GM18519 (cell line): ENCODE measurements around the gene MYO7A.

Source experiments
- ATAC-seq: cut with Tn5 transposase; IDR thresholded peaks from one replicate; pipeline ENCODE4 v1.9.1; 2021; ENCODE audit warnings: mild to moderate bottlenecking, moderate library complexity; ENCODE audit not compliant: unreplicated experiment, low FRiP score

MYO7A gene

GRCh38 chr11:77110836-77111235 lies 17.2 kb upstream of the MYO7A start:
- no peak for ATAC-seq

GRCh38 chr11:77111277-77111676 lies 16.8 kb upstream of the MYO7A start:
- no peak for ATAC-seq

DNA sequence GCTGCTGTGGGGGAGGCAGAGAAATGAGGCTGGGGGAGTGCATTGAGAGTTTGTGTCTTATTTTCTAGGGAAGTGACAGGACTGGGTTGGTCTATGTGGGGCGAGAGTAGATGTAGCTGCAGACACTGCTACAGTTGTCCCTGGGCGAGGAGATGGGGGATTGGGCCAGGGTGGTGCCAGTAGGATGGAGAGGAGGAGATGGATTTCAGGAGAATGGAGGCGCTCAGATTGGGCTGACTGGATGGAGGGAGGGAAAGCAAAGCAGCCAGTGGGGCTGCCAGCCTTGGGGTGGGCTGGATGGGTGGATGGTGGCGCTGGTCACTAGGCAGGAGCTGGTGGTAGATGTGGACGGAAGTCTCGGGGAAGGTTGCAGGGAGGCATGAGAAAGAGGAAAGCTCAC lies 16.1 kb upstream of the MYO7A start:
- no peak for ATAC-seq

- no peak for ATAC-seq
Observed at GRCh38 chr11:77112641-77113381, 15.2 kb upstream of the MYO7A start.

- ATAC-seq, result no peak
Observed at GRCh38 chr11:77113382-77114088, 14.5 kb upstream of the MYO7A start.

DNA sequence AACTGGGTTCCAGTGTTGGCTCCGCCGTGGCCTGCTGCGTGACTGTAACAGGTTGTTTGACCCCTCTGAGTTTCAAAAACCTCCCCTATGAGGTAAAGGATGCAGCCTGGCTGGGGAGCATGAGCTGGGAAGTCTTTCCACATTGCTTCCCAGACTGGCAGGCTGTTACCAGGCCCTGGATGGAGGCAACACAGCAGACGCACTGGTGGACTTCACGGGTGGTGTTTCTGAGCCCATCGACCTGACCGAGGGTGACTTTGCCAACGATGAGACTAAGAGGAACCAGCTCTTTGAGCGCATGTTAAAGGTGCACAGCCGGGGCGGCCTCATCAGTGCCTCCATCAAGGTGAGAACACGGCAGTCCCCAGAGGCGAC lies 14.0 kb upstream of the MYO7A start:
- no peak for ATAC-seq

DNA sequence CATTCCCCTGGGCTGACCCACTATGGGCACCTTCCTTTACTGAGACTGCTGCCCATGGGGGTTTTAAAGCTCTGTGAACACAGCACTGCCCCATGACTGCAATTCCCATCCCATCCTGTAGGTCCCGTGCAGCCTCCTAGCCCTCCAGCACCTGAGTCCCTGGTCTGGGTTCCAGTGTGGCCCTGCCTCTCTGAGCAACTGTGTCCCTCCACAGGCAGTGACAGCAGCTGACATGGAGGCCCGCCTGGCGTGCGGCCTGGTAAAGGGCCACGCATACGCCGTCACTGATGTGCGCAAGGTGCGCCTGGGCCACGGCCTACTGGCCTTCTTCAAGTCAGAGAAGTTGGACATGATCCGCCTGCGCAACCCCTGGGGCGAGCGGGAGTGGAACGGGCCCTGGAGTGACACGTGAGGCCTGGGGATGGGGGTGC lies 12.8 kb upstream of the MYO7A start:
- no peak for ATAC-seq

- no peak for ATAC-seq
Observed at GRCh38 chr11:77115956-77116355, 12.1 kb upstream of the MYO7A start.

DNA sequence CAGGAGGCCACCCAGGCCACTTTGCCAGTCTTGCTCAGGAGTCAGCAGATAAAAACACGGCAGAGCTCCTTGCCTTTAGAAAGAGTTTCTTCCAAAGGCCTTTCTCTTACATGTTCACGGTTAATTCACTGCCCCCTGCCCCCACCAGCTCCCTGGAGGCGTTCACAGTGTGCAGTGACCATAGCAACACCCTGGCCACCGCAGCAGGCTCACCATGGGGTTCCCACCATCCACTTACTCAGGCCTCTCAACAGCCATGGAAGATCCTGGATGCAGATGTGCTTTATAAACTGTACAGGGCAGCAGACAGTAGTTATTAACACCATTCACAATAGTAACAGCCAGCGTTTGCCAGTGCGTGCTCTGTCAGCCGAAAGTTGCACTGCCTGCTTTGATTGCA lies 10.6 kb upstream of the MYO7A start:
- no peak for ATAC-seq

DNA sequence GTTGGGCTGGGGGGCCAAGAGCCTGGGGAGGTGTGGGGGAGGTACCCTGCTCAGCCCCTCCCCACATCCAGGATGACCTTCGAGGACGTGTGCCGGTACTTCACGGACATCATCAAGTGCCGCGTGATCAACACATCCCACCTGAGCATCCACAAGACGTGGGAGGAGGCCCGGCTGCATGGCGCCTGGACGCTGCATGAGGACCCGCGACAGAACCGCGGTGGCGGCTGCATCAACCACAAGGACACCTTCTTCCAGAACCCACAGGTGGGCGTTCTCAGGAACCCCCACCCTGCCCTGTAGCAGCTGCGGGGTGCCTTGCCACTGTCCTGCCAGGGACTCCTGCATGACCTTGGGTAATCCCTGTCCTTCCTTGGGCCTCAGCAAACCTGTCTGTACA lies 10.0 kb upstream of the MYO7A start:
- ATAC-seq, result no peak

DNA sequence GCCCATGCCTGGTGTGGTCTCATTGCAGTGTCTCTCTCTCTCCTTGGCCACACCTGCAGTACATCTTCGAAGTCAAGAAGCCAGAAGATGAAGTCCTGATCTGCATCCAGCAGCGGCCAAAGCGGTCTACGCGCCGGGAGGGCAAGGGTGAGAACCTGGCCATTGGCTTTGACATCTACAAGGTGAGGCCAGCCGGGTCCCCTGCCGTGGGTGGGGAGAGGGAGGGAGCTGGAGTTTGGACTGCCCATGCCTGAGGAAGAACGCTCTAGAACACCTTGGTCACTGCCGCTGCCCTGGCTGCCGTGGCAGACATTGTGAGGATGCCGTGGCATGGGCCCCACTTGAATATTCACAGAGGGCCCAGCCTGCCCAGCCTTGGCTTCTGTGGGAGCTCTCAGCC lies 9.1 kb upstream of the MYO7A start:
- ATAC-seq, result no peak

- ATAC-seq, result no peak
Observed at GRCh38 chr11:77119531-77119936, 8.5 kb upstream of the MYO7A start.

- ATAC-seq, result no peak
Observed at GRCh38 chr11:77120571-77120970, 7.5 kb upstream of the MYO7A start.

DNA sequence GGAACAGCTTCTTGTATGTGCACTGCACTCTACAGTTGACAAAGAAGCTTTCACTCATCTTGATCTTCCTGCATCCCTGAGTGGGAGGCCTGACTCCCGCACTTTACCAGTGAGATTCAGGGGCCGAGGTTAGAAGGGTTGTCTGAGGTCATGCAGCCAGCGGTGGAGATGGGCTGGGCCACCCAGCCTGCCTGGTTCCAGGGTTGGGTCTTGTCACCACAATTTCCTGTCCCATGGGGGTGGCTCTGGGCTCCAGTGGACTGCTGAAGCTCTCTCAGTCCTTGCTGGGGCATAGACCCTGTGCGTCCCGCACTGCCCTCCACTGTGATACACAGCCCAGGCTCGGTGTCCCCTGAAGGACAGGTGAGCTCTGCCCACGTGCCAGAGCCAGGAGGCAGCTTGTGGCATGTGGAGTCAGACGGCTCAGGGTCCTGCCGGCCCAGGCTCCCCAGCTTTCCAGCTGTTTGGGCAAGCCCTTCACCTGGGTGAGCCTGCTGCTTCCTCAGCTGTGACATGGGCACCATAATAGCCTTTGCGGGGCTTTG lies 6.9 kb upstream of the MYO7A start:
- ATAC-seq, result no peak

DNA sequence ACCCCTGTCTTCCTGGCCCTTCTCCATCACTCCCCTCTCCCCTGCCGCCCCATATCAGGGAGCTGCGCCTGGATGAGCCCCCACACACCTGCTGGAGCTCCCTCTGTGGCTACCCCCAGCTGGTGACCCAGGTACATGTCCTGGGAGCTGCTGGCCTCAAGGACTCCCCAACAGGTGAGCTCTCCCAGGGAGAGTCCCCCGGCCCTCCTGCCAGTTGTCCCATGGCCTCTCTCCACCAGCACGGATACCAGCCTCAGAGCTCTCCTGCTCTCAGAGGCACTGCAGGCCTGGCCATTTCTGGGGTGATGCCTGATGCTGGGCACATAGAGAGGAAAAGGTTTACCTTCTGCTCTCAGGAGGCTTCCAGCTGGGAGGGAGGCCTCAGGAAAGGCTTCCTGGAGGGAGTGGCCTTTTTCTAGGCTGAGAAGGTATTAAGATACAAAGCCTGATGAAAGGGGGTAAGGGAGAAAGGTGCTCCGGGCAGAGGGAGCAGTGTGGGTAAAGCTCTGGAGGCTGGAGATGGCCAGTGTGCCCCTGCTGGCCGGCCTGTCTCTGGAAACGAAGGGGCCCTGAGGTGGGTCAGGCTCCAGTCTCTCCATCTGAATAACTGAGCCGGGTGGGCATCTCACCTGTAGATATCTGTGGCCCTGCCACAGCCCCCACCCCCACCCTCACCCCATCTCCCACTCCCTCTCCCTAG lies 6.0 kb upstream of the MYO7A start:
- no peak for ATAC-seq

DNA sequence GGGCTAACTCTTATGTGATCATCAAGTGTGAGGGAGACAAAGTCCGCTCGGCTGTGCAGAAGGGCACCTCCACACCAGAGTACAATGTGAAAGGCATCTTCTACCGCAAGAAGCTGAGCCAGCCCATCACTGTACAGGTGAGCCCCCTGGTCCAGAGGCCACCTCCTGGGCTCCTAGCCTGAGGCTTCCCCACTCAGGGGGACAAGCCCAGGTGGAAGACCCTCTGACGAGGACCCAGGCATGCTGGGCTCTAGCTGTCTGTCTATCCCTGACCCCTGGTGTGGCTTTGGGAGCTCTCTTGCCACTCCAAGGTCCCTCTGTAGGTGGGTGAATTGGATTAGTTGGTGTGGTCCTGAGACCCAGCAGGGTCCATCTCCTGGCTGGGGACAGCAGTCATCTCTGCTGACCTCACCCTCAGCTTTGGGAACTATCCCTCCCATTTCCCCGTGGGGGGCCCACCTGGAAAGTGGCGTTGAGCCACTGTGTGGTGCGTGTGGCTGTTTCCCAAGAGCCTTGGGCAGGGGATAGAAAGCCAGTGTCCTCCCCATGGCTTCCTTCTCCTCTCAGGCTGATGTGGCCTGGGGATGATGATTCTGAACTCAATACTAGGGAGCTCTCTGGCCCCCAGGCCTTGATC lies 5.4 kb upstream of the MYO7A start:
- ATAC-seq, result no peak

DNA sequence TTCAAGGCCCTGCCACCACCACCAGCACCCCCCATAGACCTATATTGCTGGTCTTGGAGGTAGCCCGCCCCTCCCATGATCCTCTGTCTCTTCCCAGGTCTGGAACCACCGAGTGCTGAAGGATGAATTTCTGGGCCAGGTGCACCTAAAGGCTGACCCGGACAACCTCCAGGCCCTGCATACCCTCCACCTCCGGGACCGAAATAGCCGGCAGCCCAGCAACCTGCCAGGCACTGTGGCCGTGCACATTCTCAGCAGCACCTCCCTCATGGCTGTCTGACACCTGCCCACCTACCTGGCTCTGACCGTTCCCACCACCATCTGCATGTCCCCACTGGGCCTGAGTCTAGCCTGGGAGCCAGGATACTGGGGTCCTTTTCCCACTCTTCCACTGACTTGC lies 4.5 kb upstream of the MYO7A start:
- no peak for ATAC-seq

DNA sequence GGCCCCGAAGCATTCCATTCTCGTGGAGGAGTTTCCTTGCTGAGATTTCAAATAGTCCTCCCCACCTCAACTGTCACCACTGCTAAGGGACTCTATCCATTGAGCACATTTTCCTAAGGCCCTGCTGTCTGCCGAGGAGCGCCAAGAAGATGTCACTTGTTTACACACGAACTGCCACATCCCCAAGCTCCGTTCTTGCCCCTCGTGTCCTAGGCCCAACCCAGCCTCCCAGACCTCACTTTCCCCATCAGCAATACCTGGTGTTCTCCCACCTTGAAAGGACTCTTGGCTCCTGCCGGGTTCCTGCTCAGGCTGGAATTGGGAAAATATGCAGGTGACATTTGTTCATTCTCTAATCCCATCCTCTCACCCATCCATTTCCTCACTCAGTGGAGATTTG lies 4.0 kb upstream of the MYO7A start:
- no peak for ATAC-seq

DNA sequence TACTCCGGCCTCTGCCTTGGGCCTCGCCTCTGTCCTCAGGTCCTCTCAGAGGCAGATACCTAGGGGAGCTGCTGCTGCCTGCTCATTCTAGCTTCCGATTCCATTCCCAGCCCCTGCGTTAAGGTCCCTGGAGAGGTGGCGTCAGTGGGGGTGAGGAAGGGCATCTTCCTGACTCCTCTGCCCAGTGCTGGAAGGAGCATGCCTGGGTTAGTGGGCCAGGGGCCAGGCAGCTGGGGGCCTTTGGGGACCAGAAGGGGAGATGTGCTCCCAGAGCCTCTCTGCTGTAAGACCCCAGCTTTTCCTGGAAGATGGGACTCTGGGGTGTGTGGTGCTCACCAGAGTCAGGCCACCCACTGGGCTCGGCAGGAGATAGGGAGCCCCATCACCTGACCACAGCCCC lies 3.6 kb upstream of the MYO7A start:
- ATAC-seq, result no peak

DNA sequence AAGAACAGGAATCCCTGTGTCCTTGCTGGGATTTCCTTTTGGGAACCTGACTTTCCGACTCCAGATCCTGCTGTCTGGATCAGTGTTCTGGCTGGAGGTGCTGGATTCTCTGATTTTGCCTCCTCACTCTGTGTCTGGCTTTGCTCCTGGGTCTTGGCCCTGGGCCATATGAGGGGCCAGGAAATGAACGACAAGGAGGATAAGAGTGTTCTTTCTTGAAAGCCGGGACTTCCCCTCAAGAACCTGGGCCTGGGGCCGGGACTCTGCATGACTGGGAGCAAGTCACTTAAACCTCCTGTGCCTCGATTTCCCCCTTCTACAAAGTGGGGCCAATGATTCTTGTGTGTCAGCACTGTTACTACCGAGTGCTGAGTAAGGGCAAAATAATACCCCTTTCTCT lies 2.9 kb upstream of the MYO7A start:
- ATAC-seq, result no peak

DNA sequence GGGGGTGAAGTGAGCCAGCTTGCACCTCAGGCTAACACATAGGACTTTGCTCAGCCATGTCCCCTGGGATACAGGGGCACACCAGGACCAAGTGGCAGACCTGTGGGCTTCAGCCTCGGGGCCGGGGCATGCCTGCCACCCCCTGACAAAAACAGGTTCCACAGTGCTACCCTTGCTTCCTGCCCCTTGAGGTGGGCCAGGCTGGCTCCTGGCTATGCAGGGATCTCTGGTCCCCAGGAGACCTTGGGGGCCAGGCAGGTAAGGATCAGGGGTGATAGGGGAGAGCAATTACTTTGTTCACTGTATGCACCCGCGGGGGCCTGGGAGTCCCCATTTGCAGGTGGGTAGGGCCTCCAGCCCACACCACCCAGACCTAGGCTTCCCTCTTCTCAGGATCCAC lies 2.4 kb upstream of the MYO7A start:
- no peak for ATAC-seq
